ENCODE data around the gene TRPC1. TPM values are rescaled to one million over a fixed set of nuclear protein-coding genes. Genes with fewer than 3 reads are reported as not detected.

TRPC1 gene
- total RNA-seq, 1 donor from 2014 or later: 23.2 TPM

DNA sequence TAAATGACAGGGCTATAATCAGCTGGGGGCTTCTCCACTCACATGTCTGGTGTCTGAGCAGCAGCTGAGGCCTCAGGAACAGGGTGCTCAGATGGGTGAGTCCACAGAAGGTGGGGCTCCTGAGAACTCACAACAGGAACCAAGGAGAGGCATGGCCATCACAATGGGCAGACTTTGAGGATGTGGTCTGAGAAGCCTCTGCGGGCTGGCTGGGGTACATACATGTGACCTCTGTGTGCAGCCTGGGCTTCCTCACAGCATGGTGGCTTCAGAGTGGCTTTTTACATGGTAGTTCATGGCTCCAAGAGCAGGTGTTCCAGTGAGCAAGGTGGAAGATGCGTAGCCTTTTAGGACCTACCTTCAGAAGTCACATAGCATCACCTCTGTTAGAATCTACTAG lies 58.8 kb downstream of the TRPC1 start:
- Mint-ChIP-seq H3K4me1 (ENCODE audit: low read depth, unreplicated experiment) (no peaks in the 10 kb centered on the region), H3K4me3 (ENCODE audit: unreplicated experiment) (no peak overlapping the region), H3K9me3 (ENCODE audit: unreplicated experiment) (no peaks in the 10 kb centered on the region), H3K27ac (ENCODE audit: unreplicated experiment) (no peak overlapping the region), H3K27me3 (ENCODE audit: unreplicated experiment) (no peaks in the 10 kb centered on the region), H3K36me3 (ENCODE audit: unreplicated experiment) (no peaks in the 10 kb centered on the region)
- TF ChIP-seq, protein P1, sequence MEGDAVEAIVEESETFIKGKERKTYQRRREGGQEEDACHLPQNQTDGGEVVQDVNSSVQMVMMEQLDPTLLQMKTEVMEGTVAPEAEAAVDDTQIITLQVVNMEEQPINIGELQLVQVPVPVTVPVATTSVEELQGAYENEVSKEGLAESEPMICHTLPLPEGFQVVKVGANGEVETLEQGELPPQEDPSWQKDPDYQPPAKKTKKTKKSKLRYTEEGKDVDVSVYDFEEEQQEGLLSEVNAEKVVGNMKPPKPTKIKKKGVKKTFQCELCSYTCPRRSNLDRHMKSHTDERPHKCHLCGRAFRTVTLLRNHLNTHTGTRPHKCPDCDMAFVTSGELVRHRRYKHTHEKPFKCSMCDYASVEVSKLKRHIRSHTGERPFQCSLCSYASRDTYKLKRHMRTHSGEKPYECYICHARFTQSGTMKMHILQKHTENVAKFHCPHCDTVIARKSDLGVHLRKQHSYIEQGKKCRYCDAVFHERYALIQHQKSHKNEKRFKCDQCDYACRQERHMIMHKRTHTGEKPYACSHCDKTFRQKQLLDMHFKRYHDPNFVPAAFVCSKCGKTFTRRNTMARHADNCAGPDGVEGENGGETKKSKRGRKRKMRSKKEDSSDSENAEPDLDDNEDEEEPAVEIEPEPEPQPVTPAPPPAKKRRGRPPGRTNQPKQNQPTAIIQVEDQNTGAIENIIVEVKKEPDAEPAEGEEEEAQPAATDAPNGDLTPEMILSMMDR (IDR thresholded peaks at IDR 0.05; ENCODE audit: partially characterized antibody, unreplicated experiment): no peak
- no peak for DNase-seq

DNA sequence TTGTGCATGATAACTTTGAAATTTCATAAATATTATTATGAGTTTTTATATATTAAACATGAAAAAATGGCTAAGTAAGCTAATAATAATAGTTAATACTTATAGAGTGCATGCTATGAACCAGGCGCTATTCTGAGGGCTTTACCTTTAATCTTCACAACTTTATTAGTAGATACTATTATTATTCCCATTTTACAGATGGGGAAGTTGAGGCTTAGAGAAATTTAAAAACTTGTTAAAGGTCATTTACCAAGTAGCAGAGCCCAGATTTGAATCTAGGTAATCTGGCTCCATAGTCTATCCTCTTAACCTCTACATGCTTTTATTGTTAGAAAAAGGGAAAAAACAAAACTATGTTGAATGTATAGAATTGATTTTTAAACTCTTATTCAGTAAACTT lies 60.4 kb downstream of the TRPC1 start:
- H3K4me1 Mint-ChIP-seq (ENCODE audit: low read depth, unreplicated experiment): no peaks in the 10 kb centered on the region
- peaks cover 2% of the 10 kb centered on the region for H3K27me3 Mint-ChIP-seq (ENCODE audit: unreplicated experiment)
- no peaks in the 10 kb centered on the region for H3K36me3 Mint-ChIP-seq (ENCODE audit: unreplicated experiment)
- DNase-seq: no peak
- H3K9me3 Mint-ChIP-seq (ENCODE audit: unreplicated experiment): peaks cover 2% of the 10 kb centered on the region
- no peak overlapping the region for H3K27ac Mint-ChIP-seq (ENCODE audit: unreplicated experiment)
- H3K4me3 Mint-ChIP-seq (ENCODE audit: unreplicated experiment): no peak overlapping the region
- TF ChIP-seq, protein P1 (IDR thresholded peaks at IDR 0.05; ENCODE audit: partially characterized antibody, unreplicated experiment): no peak

DNA sequence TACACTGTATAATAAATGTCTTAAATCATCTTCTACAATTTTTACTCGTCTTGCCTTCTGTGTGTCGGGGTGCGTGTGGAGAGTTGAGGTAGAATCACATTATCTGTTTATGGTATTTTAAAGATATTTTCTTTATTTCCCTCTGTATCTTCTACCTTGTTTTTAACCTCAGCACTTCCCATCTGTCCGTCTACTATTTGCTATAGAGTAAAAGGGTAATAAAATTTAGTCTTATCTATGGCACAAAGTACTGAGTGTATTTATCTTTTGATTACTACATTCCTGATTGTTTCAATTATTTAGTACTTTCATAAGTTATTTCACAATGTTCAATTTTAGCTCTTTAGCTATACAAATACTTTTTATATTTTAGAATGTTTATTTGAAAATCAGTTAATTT lies 62.2 kb downstream of the TRPC1 start:
- TF ChIP-seq, protein P1 (IDR thresholded peaks at IDR 0.05; ENCODE audit: partially characterized antibody, unreplicated experiment): no peak
- no peak for DNase-seq
- H3K36me3 Mint-ChIP-seq (ENCODE audit: unreplicated experiment): no peaks in the 10 kb centered on the region
- no peaks in the 10 kb centered on the region for H3K4me1 Mint-ChIP-seq (ENCODE audit: low read depth, unreplicated experiment)
- no peak overlapping the region for H3K27ac Mint-ChIP-seq (ENCODE audit: unreplicated experiment)
- H3K9me3 Mint-ChIP-seq (ENCODE audit: unreplicated experiment): peaks cover 2% of the 10 kb centered on the region
- H3K27me3 Mint-ChIP-seq (ENCODE audit: unreplicated experiment): peaks cover 2% of the 10 kb centered on the region
- no peak overlapping the region for H3K4me3 Mint-ChIP-seq (ENCODE audit: unreplicated experiment)

DNA sequence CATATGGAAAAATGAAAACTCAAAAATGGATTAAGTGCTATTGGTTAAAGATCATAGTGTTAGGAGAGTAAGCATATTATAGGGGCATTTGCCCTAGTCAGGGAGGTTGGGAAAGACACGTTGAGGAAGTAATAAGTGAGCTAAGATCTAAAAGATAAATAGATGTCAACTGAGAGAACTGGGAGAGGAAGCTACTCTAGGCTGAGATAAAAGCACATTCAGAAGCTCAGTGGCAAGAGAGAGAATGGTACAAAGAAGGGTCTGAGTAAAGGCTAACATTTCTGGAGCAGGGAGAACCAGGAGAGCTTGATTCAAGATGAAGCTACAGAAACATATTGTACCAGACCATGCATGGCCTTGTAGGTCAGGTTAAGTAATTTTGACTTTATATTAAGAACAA lies 63.9 kb downstream of the TRPC1 start:
- peaks cover 2% of the 10 kb centered on the region for H3K9me3 Mint-ChIP-seq (ENCODE audit: unreplicated experiment)
- no peak overlapping the region for H3K4me3 Mint-ChIP-seq (ENCODE audit: unreplicated experiment)
- H3K27ac Mint-ChIP-seq (ENCODE audit: unreplicated experiment): no peak overlapping the region
- DNase-seq: no peak
- H3K27me3 Mint-ChIP-seq (ENCODE audit: unreplicated experiment): peaks cover 2% of the 10 kb centered on the region
- TF ChIP-seq, protein P1 (IDR thresholded peaks at IDR 0.05; ENCODE audit: partially characterized antibody, unreplicated experiment): no peak
- H3K36me3 Mint-ChIP-seq (ENCODE audit: unreplicated experiment): no peaks in the 10 kb centered on the region
- H3K4me1 Mint-ChIP-seq (ENCODE audit: low read depth, unreplicated experiment): no peaks in the 10 kb centered on the region

DNA sequence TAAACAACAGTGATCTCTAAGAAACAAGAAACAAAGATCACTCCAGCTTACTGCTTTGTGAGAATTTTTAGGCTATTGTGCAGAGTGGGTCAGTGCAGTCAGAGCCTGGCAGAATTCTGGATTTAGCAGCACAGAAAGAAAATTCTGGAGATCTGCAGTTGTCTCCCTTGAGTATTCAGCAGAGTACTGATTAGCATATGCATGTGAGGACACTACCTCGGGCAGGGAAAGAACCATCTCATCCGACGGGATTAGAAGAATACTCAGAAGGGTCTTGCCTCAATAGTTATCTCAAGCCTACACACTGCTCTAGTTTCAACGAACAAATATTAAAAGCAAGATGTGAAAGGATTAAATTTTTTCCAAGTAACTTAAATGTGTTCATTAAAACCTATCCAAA lies 70.7 kb downstream of the TRPC1 start:
- Mint-ChIP-seq H3K36me3 (ENCODE audit: unreplicated experiment) (no peaks in the 10 kb centered on the region), H3K9me3 (ENCODE audit: unreplicated experiment) (no peaks in the 10 kb centered on the region), H3K27ac (ENCODE audit: unreplicated experiment) (no peak overlapping the region), H3K4me3 (ENCODE audit: unreplicated experiment) (no peak overlapping the region), H3K27me3 (ENCODE audit: unreplicated experiment) (no peaks in the 10 kb centered on the region), H3K4me1 (ENCODE audit: low read depth, unreplicated experiment) (peaks cover 8% of the 10 kb centered on the region)
- TF ChIP-seq, protein P1 (IDR thresholded peaks at IDR 0.05; ENCODE audit: partially characterized antibody, unreplicated experiment): no peak
- DNase-seq: no peak

Data from glutamatergic neuron (in vitro differentiated cells).